Measurements from ENCODE around the gene PLPPR1. TPM values are rescaled to one million over a fixed set of nuclear protein-coding genes. Genes with fewer than 3 reads are reported as not detected.

Gene PLPPR1
- total RNA-seq, 1 donor from 2014 or later, result not detected

- intact Hi-C loops (cut with DNase I), result no loop called here
- TF ChIP-seq CTCF (IDR thresholded peaks at IDR 0.05) (no peak), POLR2AphosphoS5 (IDR thresholded peaks at IDR 0.05; ENCODE audit: insufficient read depth in 1 of 2, low read depth in 1 of 2) (no peak), POLR2A (IDR thresholded peaks at IDR 0.05) (no peak)
- no peak overlapping the region for H3K4me3 ChIP-seq
- no peak overlapping the region for H3K27ac ChIP-seq
- no peaks in the 10 kb centered on the region for H3K4me1 ChIP-seq
- no peaks in the 10 kb centered on the region for H3K9me3 ChIP-seq
- no peaks in the 10 kb centered on the region for H3K36me3 ChIP-seq
- no peaks in the 10 kb centered on the region for H3K27me3 ChIP-seq
- DNase-seq (ENCODE audit: extremely low spot score in 2 of 2), result no peak
Measured at GRCh38 chr9:101247297-101247696, 218.8 kb downstream of the PLPPR1 start.

GRCh38 chr9:101254733-101255433 is 226.4 kb downstream of the PLPPR1 start:
- TF ChIP-seq CTCF (IDR thresholded peaks at IDR 0.05) (no peak), POLR2A (IDR thresholded peaks at IDR 0.05) (no peak), POLR2AphosphoS5 (IDR thresholded peaks at IDR 0.05; ENCODE audit: insufficient read depth in 1 of 2, low read depth in 1 of 2) (no peak)
- intact Hi-C loops (cut with DNase I), result no loop called here
- Histone ChIP-seq H3K9me3 (no peaks in the 10 kb centered on the region), H3K27ac (no peak overlapping the region), H3K4me3 (no peak overlapping the region), H3K36me3 (no peaks in the 10 kb centered on the region), H3K27me3 (no peaks in the 10 kb centered on the region), H3K4me1 (no peaks in the 10 kb centered on the region)
- no peak for DNase-seq (ENCODE audit: extremely low spot score in 2 of 2)

- H3K27ac ChIP-seq, result no peak overlapping the region
- no peak overlapping the region for H3K4me3 ChIP-seq
- H3K9me3 ChIP-seq, result no peaks in the 10 kb centered on the region
- no peaks in the 10 kb centered on the region for H3K36me3 ChIP-seq
- intact Hi-C loops (cut with DNase I), result no loop called here
- TF ChIP-seq POLR2AphosphoS5 (IDR thresholded peaks at IDR 0.05; ENCODE audit: insufficient read depth in 1 of 2, low read depth in 1 of 2) (no peak), POLR2A (IDR thresholded peaks at IDR 0.05) (no peak), CTCF (IDR thresholded peaks at IDR 0.05) (no peak)
- H3K4me1 ChIP-seq, result no peaks in the 10 kb centered on the region
- DNase-seq (ENCODE audit: extremely low spot score in 2 of 2), result no peak
- H3K27me3 ChIP-seq, result no peaks in the 10 kb centered on the region
Measured at GRCh38 chr9:101264727-101265126, 236.2 kb downstream of the PLPPR1 start.

- intact Hi-C loops (cut with DNase I), result no loop called here
- TF ChIP-seq CTCF (IDR thresholded peaks at IDR 0.05) (no peak), POLR2A (IDR thresholded peaks at IDR 0.05) (no peak), POLR2AphosphoS5 (IDR thresholded peaks at IDR 0.05; ENCODE audit: insufficient read depth in 1 of 2, low read depth in 1 of 2) (no peak)
- no peaks in the 10 kb centered on the region for H3K4me1 ChIP-seq
Measured at GRCh38 chr9:101265261-101265660, 236.7 kb downstream of the PLPPR1 start.

GRCh38 chr9:101268426-101268825 is 239.9 kb downstream of the PLPPR1 start:
- H3K36me3 ChIP-seq, result no peaks in the 10 kb centered on the region
- H3K4me3 ChIP-seq, result no peak overlapping the region
- H3K4me1 ChIP-seq, result no peaks in the 10 kb centered on the region
- no peak for TF ChIP-seq CTCF (IDR thresholded peaks at IDR 0.05)
- TF ChIP-seq POLR2AphosphoS5 (IDR thresholded peaks at IDR 0.05; ENCODE audit: insufficient read depth in 1 of 2, low read depth in 1 of 2), result no peak
- no peak for TF ChIP-seq POLR2A (IDR thresholded peaks at IDR 0.05)
- H3K27ac ChIP-seq, result no peak overlapping the region
- intact Hi-C loops (cut with DNase I), result no loop called here
- H3K27me3 ChIP-seq, result no peaks in the 10 kb centered on the region
- no peaks in the 10 kb centered on the region for H3K9me3 ChIP-seq
- DNase-seq (ENCODE audit: extremely low spot score in 2 of 2), result no peak

More at GRCh38 chr9:101265261-101265660, 236.7 kb downstream of the PLPPR1 start:
- no peaks in the 10 kb centered on the region for H3K9me3 ChIP-seq
- no peaks in the 10 kb centered on the region for H3K27me3 ChIP-seq
- no peak overlapping the region for H3K4me3 ChIP-seq
- H3K36me3 ChIP-seq, result no peaks in the 10 kb centered on the region
- no peak overlapping the region for H3K27ac ChIP-seq
- no peak for DNase-seq (ENCODE audit: extremely low spot score in 2 of 2)
